B cell (primary cell): Measurements from ENCODE around the gene LRRC47. TPM values are rescaled to one million over a fixed set of nuclear protein-coding genes. Genes with fewer than 3 reads are reported as not detected.

Experiments used
- ATAC-seq: fragments of 200-7000 bp; cut with Tn5 transposase; one replicate; pipeline ENCODE4 v1.10.0; 2021; ENCODE audit warnings: low read depth, mild to moderate bottlenecking, moderate number of reproducible peaks, moderate library complexity
- CTCF ChIA-PET: fragments of 350-600 bp; sonication (Branson Sonifier 250); formaldehyde crosslinking; loops from one replicate; lab custom pipeline; 2021; ENCODE audit warnings: antibody characterized with exemption, inconsistent platforms; lab: Charles Lee
- POLR2A ChIA-PET: fragments of 350-600 bp; sonication (Branson Sonifier 250); formaldehyde crosslinking; loops from one replicate; lab custom pipeline; 2021; ENCODE audit warnings: antibody characterized with exemption; lab: Charles Lee
- DNase-seq: peaks from one replicate; pipeline ENCODE4 v3.0.0; 2013
- H2AFZ ChIP-seq: 2 replicates; pipeline ENCODE4 v1.6.1; 2012; ENCODE audit warnings: mild to moderate bottlenecking, low read depth, low read length; ENCODE audit not compliant: insufficient read depth, poor library complexity, severe bottlenecking
- H3K27ac ChIP-seq, 2 donors: 1 replicate in 1 of 2; 2 replicates in 1 of 2; pipeline ENCODE4 v1.5.1; 2012 to 2013; ENCODE audit warnings: low read length in 2 of 2, mild to moderate bottlenecking in 2 of 2, moderate library complexity in 1 of 2
- H3K27me3 ChIP-seq, 4 experiments: fragments of 200-600 bp in 1 of 4; sonication (generic) in 1 of 4; replicated peaks in 1 of 4; 1 replicate in 2 of 4; 2 replicates in 2 of 4; pipeline versions ENCODE4 v1.6.1 to v1.7.0; 2013 to 2016; ENCODE audit warnings: low read length in 3 of 4, mild to moderate bottlenecking in 2 of 4, mixed read lengths in 1 of 4, moderate library complexity in 1 of 4; ENCODE audit not compliant: insufficient read depth in 4 of 4, control insufficient read depth in 3 of 4; ENCODE audit errors: control extremely low read depth in 1 of 4
- H3K36me3 ChIP-seq, 2 experiments: replicated peaks in 1 of 2; 1 replicate in 1 of 2; 2 replicates in 1 of 2; pipeline versions ENCODE4 v1.6.1 to v1.7.1; 2013; ENCODE audit warnings: low read length in 1 of 2; ENCODE audit not compliant: insufficient read depth in 2 of 2, control insufficient read depth in 1 of 2; ENCODE audit errors: control extremely low read depth in 1 of 2, extremely low read depth in 1 of 2
- H3K4me1 ChIP-seq, 2 donors: fragments of 200-600 bp in 1 of 2; sonication (generic) in 1 of 2; 1 replicate in 1 of 2; 2 replicates in 1 of 2; pipeline versions ENCODE4 v1.5.1 to v1.6.1; 2013 to 2017; ENCODE audit warnings: low read length in 2 of 2; ENCODE audit not compliant: control insufficient read depth in 2 of 2, insufficient read depth in 2 of 2
- H3K4me2 ChIP-seq: replicated peaks from 2 replicates; pipeline ENCODE3; 2012; ENCODE audit warnings: mild to moderate bottlenecking, low read depth, low read length; ENCODE audit not compliant: poor library complexity, severe bottlenecking
- H3K4me3 ChIP-seq, 5 experiments: fragments of 200-600 bp in 1 of 5; sonication (generic) in 1 of 5; 1 replicate in 3 of 5; 2 replicates in 2 of 5; pipeline versions ENCODE4 v1.5.1 to v1.7.0; 2011 to 2016; ENCODE audit warnings: low read length in 4 of 5, mild to moderate bottlenecking in 4 of 5, low read depth in 2 of 5, control low read depth in 1 of 5, moderate library complexity in 1 of 5; ENCODE audit not compliant: insufficient read depth in 1 of 5; ENCODE audit errors: control extremely low read depth in 1 of 5, extremely low read depth in 1 of 5
- H3K79me2 ChIP-seq: fragments of 200-600 bp; sonication (generic); one replicate; pipeline ENCODE4 v1.6.0; 2016; ENCODE audit warnings: low read length; ENCODE audit not compliant: control insufficient read depth, insufficient read depth
- H3K9ac ChIP-seq: fragments of 200-600 bp; sonication (generic); 2 replicates; pipeline ENCODE4 v1.6.1; 2017; ENCODE audit warnings: mild to moderate bottlenecking, low read length, moderate library complexity
- H3K9me3 ChIP-seq, 3 donors: one replicate each; pipeline versions ENCODE4 v1.6.1 to v1.7.1; 2013; ENCODE audit warnings: low read length in 2 of 3; ENCODE audit not compliant: control insufficient read depth in 2 of 3, insufficient read depth in 1 of 3; ENCODE audit errors: control extremely low read depth in 1 of 3
- H4K20me1 ChIP-seq: 2 replicates; pipeline ENCODE4 v1.6.0; 2012; ENCODE audit warnings: mild to moderate bottlenecking, low read length; ENCODE audit not compliant: insufficient read depth, control insufficient read depth, poor library complexity, severe bottlenecking
- H3K27ac Mint-ChIP-seq: one replicate; pipeline ENCODE4 v1.8.0; 2021; ENCODE audit warnings: mixed read lengths
- H3K27me3 Mint-ChIP-seq: one replicate; pipeline ENCODE4 v1.8.0; 2021; ENCODE audit warnings: mixed read lengths
- H3K4me1 Mint-ChIP-seq: one replicate; pipeline ENCODE4 v1.8.0; 2021; ENCODE audit warnings: mixed read lengths
- H3K4me3 Mint-ChIP-seq: one replicate; pipeline ENCODE4 v1.8.0; 2021; ENCODE audit warnings: mixed read lengths
- H3K9me3 Mint-ChIP-seq: one replicate; pipeline ENCODE4 v1.8.0; 2022; ENCODE audit warnings: mixed read lengths; ENCODE audit not compliant: insufficient read depth
- CTCF ChIP-seq: fragments of 200-600 bp; IDR thresholded peaks from one replicate; pipeline ENCODE4 v1.8.0; 2022; ENCODE audit warnings: antibody characterized with exemption, mild to moderate bottlenecking
- EZH2 ChIP-seq: IDR thresholded peaks from 2 replicates; pipeline ENCODE4 v1.6.1; 2012; ENCODE audit warnings: borderline replicate concordance, low read depth, mild to moderate bottlenecking, moderate library complexity, low read length; ENCODE audit not compliant: insufficient read depth, poor library complexity, severe bottlenecking
- WGBS: methylation state at CpG from one replicate; pipeline ENCODE4 v1.1.5; 2013; ENCODE audit warnings: missing lambda C conversion rate; ENCODE audit not compliant: insufficient coverage; 5-methylcytosine and 5-hydroxymethylcytosine counted together
- intact Hi-C: fragments of 100-400 bp; cut with micrococcal nuclease; formaldehyde crosslinking; loops from one replicate; pipeline ENCODE4 v1.10.0; 2022
- polyA plus RNA-seq: library from polyadenylated mRNA; depleted of rRNA; stranded (reverse); fragments of >200 nt; gene quantifications from 2 replicates; pipeline ENCODE4 v1.2.3, GENCODE V29; 2012
- total RNA-seq, 2 donors: library from RNA; stranded (reverse); fragments of 120-200 nt in 1 of 2; gene quantifications; 1 replicate in 1 of 2; 2 replicates in 1 of 2; pipeline versions ENCODE4 v1.2.3 to v1.2.4, GENCODE V29; 2013 to 2022

The LRRC47 gene
- total and polyA plus RNA-seq, 2 donors (not counting 1 experiment from before 2014, with no cell fraction given) = 16.7 to 48.2 TPM

GRCh38 chr1:3747903-3748302 is 48.4 kb downstream of the LRRC47 start:
- 100% methylated on average over 4 of the region's 13 CpGs for WGBS
- no peaks in the 10 kb centered on the region for H3K79me2 ChIP-seq
- Mint-ChIP-seq H3K27ac (no peak overlapping the region), H3K4me1 (peaks cover 27% of the 10 kb centered on the region), H3K9me3 (no peaks in the 10 kb centered on the region), H3K4me3 (peak overlapping the region; percentile 90), H3K27me3 (peaks cover 9% of the 10 kb centered on the region)
- peak overlapping the region in 2 of 5 experiments; percentile 71 to 74 for H3K4me3 ChIP-seq
- TF ChIP-seq EZH2 (no peak), CTCF (no peak)
- no peaks in the 10 kb centered on the region for H3K36me3 ChIP-seq
- ATAC-seq (no peak), DNase-seq (no peak)
- H3K27ac ChIP-seq = no peak overlapping the region
- peak overlapping the region; percentile 81 for H2AFZ ChIP-seq
- intact Hi-C loops = loop anchor here (1.0 kb wide), 2 partner anchors 24 to 48 kb away; partner anchors contain the start of genes LRRC47 and SMIM1
- H3K4me2 ChIP-seq = peak overlapping the region; percentile 96
- peaks cover 0 to 7% (median 0%) of the 10 kb centered on the region in 4 experiments for H3K27me3 ChIP-seq
- peak overlapping the region; percentile 83 for H3K9ac ChIP-seq
- CTCF ChIA-PET = no interaction called here
- H4K20me1 ChIP-seq = no peaks in the 10 kb centered on the region
- POLR2A ChIA-PET = no interaction called here
- H3K9me3 ChIP-seq = no peaks in the 10 kb centered on the region
- H3K4me1 ChIP-seq = peaks cover 9 to 18% of the 10 kb centered on the region in 2 donors

GRCh38 chr1:3747522-3747848 is 48.8 kb downstream of the LRRC47 start:
- H3K36me3 ChIP-seq = peaks cover 0 to 3% of the 10 kb centered on the region in 2 experiments
- Mint-ChIP-seq H3K4me3 (peak overlapping the region; percentile 90), H3K27ac (peak overlapping the region; percentile 56), H3K9me3 (no peaks in the 10 kb centered on the region), H3K27me3 (peaks cover 9% of the 10 kb centered on the region), H3K4me1 (peaks cover 27% of the 10 kb centered on the region)
- H3K9me3 ChIP-seq = no peaks in the 10 kb centered on the region
- DNase-seq (no peak), ATAC-seq (no peak)
- POLR2A ChIA-PET = no interaction called here
- peak overlapping the region; percentile 96 for H3K4me2 ChIP-seq
- H3K27me3 ChIP-seq = peaks cover 0 to 4% (median 0%) of the 10 kb centered on the region in 4 experiments
- H3K9ac ChIP-seq = peak overlapping the region; percentile 83
- H3K79me2 ChIP-seq = no peaks in the 10 kb centered on the region
- peak overlapping the region; percentile 81 for H2AFZ ChIP-seq
- 100% methylated on average over 1 of the region's 6 CpGs for WGBS
- peak overlapping the region in 1 of 2 donors; percentile 72 for H3K27ac ChIP-seq
- CTCF ChIA-PET = no interaction called here
- no peaks in the 10 kb centered on the region for H4K20me1 ChIP-seq
- TF ChIP-seq CTCF (no peak), EZH2 (no peak)
- intact Hi-C loops = loop anchor here (1.0 kb wide), 2 partner anchors 25 to 49 kb away; partner anchors contain the start of genes LRRC47 and SMIM1
- peaks cover 9 to 18% of the 10 kb centered on the region in 2 donors for H3K4me1 ChIP-seq
- peak overlapping the region; percentile 34 to 74 (median 71) for H3K4me3 ChIP-seq
